ENCODE data around the gene YJEFN3. TPM values are rescaled to one million over a fixed set of nuclear protein-coding genes. Genes with fewer than 3 reads are reported as not detected.
A peak's percentile ranks its signal among the peaks of the same experiment; 100 is the strongest.

YJEFN3 gene, protein sequence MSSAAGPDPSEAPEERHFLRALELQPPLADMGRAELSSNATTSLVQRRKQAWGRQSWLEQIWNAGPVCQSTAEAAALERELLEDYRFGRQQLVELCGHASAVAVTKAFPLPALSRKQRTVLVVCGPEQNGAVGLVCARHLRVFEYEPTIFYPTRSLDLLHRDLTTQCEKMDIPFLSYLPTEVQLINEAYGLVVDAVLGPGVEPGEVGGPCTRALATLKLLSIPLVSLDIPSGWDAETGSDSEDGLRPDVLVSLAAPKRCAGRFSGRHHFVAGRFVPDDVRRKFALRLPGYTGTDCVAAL
- 1.0 and 1.9 TPM in 2 replicates for total RNA-seq (2014; rRNA removed; shearing (Covaris generic))

DNA sequence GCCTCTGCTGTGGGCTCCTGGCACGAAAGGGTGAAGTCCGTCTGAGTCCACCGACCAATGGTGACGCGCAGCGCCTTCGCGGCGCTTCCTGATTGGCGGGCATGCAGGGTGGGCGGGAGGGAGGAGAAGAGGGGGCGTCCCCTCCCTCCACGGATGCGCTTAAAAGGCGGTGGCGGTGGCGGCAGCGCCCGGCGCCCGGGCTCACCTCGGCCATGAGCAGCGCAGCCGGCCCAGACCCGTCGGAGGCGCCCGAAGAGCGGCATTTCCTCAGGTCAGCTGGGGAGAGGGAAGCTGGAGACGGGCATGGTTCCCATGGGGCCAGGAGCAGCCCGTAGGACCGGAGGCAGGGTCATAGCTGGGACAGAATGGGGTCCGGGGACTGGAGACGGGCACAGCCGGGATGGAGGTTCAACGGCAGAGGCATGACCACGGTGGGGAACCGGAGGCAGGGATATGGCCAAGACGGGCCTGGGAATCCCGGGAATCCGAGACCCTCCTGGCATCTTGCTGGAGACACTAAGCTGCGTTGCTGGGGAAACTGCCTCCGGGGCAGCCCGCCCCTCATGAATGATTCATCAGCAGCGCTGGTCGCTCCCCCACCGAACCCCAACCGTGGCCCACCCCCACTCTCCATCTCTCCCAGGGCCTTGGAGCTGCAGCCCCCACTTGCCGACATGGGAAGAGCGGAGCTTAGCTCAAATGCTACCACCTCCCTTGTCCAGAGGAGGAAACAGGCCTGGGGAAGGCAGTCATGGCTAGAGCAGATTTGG is at the start of gene YJEFN3:
YJEFN3 (plus strand) TSS at position 191 of the 770 bp plus-strand sequence; CDS start at position 213, 22 bp downstream.
- H3K27ac ChIP-seq: no peak within 1 kb of the TSS
- peaks cover 13% of the 10 kb centered on the region for H3K36me3 ChIP-seq
- no peak for DNase-seq
- H3K4me3 ChIP-seq: no peak within 1 kb of the TSS
- no peaks in the 10 kb centered on the region for H3K27me3 ChIP-seq
- H3K9me3 ChIP-seq (replicated peaks): no peaks in the 10 kb centered on the region
- H3K4me1 ChIP-seq: no peaks in the 10 kb centered on the region

DNA sequence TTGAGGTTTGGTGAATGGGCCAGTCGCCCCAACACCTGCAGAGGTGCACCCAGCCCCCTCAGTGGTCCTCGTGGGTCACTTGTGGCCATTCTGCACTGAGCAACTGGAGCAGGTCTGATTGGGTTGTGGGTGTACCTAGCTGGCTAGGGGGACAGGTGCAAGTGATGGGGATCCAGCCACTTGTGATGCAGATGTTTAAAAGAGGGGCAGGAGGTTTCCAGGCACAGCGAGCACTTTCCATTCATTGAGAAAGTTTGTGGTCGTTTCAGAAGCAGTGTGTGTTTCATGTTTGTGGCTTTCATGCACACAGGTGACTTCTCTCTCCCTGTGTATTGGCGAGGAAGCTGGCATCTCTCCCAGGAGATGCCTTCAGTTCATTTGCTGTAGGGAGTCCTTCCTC is 48.0 kb upstream of the YJEFN3 start:
- Histone ChIP-seq H3K4me1 (peaks cover 23% of the 10 kb centered on the region), H3K27me3 (no peaks in the 10 kb centered on the region)

DNA sequence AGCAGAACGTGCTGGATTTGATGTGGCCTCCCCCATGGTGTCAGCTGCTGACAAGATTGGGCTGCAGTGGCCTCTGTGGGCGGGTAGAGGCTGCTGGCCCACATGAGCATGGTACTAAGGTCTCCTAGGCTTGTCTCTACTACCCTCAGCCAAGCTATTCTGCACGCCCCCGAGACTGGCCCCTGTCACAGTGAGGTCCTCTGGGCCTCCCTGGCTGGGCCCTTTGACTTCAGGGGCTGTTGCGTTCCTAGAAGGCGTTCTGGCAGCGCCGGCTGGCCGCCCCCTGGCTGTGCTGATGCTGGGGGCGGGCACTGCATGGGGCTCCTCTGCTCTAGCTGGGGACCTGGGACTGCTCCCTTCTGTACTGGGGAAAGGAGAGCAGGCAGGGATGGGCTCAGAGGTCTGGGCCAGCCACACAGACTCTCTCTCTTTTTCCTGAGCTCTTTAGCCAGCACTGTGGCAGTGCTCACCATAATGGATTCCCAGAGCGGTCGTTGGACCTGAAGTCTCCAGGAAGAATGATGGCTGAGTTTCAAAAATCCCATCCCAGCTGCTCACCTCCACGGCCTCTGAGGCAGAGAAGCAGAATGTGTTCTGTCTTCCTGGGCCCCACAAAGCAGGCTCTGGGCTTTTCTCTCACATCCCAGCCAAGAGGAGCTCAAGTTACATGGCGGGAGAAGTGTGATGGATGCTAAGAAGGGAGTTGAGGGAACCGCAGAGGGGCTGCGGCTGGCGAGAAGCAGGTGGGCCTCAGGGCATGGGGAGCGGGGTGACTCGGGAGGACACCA is 45.7 kb upstream of the YJEFN3 start:
- Histone ChIP-seq H3K27ac (no peak overlapping the region), H3K36me3 (peaks cover 17% of the 10 kb centered on the region), H3K9me3 (replicated peaks) (no peaks in the 10 kb centered on the region), H3K4me3 (no peak overlapping the region), H3K27me3 (no peaks in the 10 kb centered on the region), H3K4me1 (peaks cover 15% of the 10 kb centered on the region; the same call in 1 of the 2 replicates)
- DNase-seq: peak in 1 of 2 experiments; percentile 51

More for the DNA sequence above, 48.0 kb upstream of the YJEFN3 start:
- H3K36me3 ChIP-seq: peaks cover 11% of the 10 kb centered on the region
- no peak overlapping the region for H3K27ac ChIP-seq
- no peak for DNase-seq
- no peaks in the 10 kb centered on the region for H3K9me3 ChIP-seq (replicated peaks)
- no peak overlapping the region for H3K4me3 ChIP-seq

GRCh38 chr19:19485161-19485997 is 43.3 kb upstream of the YJEFN3 start:
- peak; percentile 48 for DNase-seq
- Histone ChIP-seq H3K4me3 (no peak overlapping the region), H3K4me1 (peaks cover 28% of the 10 kb centered on the region; the same call in 1 of the 2 replicates), H3K36me3 (peaks cover 12% of the 10 kb centered on the region; the same call in 1 of the 2 replicates), H3K27me3 (no peaks in the 10 kb centered on the region), H3K9me3 (replicated peaks) (no peaks in the 10 kb centered on the region), H3K27ac (no peak overlapping the region)

GRCh38 chr19:19485998-19486290 is 42.8 kb upstream of the YJEFN3 start:
- H3K4me1 ChIP-seq: peaks cover 28% of the 10 kb centered on the region; the same call in 1 of the 2 replicates
- H3K4me3 ChIP-seq: no peak overlapping the region
- DNase-seq: no peak
- H3K27me3 ChIP-seq: no peaks in the 10 kb centered on the region
- peaks cover 15% of the 10 kb centered on the region for H3K36me3 ChIP-seq
- no peaks in the 10 kb centered on the region for H3K9me3 ChIP-seq (replicated peaks)
- no peak overlapping the region for H3K27ac ChIP-seq

GRCh38 chr19:19486343-19487076 is 42.2 kb upstream of the YJEFN3 start:
- Histone ChIP-seq H3K4me3 (no peak overlapping the region), H3K27me3 (no peaks in the 10 kb centered on the region), H3K9me3 (replicated peaks) (no peaks in the 10 kb centered on the region), H3K27ac (no peak overlapping the region), H3K4me1 (peaks cover 28% of the 10 kb centered on the region; the same call in 1 of the 2 replicates), H3K36me3 (peaks cover 18% of the 10 kb centered on the region)
- no peak for DNase-seq

DNA sequence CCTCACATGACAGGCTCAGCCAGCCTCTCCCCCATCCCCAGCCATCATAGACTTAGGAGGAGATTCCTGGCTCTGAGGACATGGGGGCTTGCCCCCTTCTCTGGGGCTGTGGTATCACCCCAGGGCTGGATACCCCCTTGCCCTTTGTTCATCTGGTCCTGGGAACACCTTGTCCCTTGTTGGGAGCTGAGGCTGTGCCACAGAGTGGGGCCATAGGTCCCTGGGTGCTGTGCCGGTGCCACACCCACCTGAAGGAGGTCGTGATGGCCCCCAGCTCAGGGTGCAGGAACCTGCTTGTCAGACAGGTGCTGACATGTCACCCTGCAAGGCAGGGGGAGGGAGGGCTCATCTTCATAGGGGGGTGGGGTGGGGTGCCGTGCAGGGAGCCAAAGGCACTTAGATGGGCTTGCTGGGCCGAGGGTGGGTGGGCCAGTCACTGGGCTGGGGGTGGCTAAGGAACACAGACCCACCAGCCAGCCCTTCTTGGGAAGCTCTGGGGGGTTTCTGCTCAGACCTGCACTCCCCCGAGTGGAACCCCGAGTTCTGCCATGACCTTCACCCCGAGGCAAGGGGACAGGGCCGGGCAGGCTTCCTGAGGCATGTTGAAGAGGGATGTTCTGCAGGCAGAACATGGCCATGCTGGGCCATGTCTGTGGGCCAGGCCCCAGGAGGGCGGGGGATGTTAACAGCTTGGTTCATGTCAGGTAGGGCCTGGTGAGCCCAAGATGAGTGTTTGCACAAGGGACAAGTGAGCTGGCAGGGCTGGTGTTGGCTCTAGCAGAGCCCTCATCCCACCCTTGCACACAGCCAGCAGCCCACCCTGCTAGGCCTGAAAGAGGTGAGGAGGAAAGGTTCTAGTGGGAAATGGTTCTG is 41.4 kb upstream of the YJEFN3 start:
- Histone ChIP-seq H3K27ac (no peak overlapping the region), H3K4me3 (no peak overlapping the region), H3K9me3 (replicated peaks) (no peaks in the 10 kb centered on the region), H3K36me3 (peaks cover 22% of the 10 kb centered on the region), H3K27me3 (no peaks in the 10 kb centered on the region), H3K4me1 (peaks cover 28% of the 10 kb centered on the region; the same call in 1 of the 2 replicates)
- no peak for DNase-seq

- no peaks in the 10 kb centered on the region for H3K9me3 ChIP-seq (replicated peaks)
- peaks cover 28% of the 10 kb centered on the region; the same call in 1 of the 2 replicates for H3K4me1 ChIP-seq
- H3K27ac ChIP-seq: no peak overlapping the region
- no peaks in the 10 kb centered on the region for H3K27me3 ChIP-seq
- no peak overlapping the region for H3K4me3 ChIP-seq
- peaks cover 24% of the 10 kb centered on the region for H3K36me3 ChIP-seq
- DNase-seq: no peak
These were observed 40.5 kb upstream of the YJEFN3 start for GRCh38 chr19:19487950-19488874.

GRCh38 chr19:19488875-19489690 is 39.6 kb upstream of the YJEFN3 start:
- no peak overlapping the region for H3K4me3 ChIP-seq
- peaks cover 23% of the 10 kb centered on the region for H3K36me3 ChIP-seq
- peaks cover 30% of the 10 kb centered on the region; the same call in 1 of the 2 replicates for H3K4me1 ChIP-seq
- no peak overlapping the region for H3K27ac ChIP-seq
- no peaks in the 10 kb centered on the region for H3K27me3 ChIP-seq
- peak; percentile 28 to 47 for DNase-seq
- H3K9me3 ChIP-seq (replicated peaks): no peaks in the 10 kb centered on the region

GRCh38 chr19:19489804-19490204 is 38.9 kb upstream of the YJEFN3 start:
- Histone ChIP-seq H3K36me3 (peaks cover 30% of the 10 kb centered on the region), H3K27me3 (no peaks in the 10 kb centered on the region), H3K9me3 (replicated peaks) (no peaks in the 10 kb centered on the region), H3K4me1 (peaks cover 28% of the 10 kb centered on the region; the same call in 1 of the 2 replicates), H3K4me3 (no peak overlapping the region), H3K27ac (no peak overlapping the region)
- no peak for DNase-seq

DNA sequence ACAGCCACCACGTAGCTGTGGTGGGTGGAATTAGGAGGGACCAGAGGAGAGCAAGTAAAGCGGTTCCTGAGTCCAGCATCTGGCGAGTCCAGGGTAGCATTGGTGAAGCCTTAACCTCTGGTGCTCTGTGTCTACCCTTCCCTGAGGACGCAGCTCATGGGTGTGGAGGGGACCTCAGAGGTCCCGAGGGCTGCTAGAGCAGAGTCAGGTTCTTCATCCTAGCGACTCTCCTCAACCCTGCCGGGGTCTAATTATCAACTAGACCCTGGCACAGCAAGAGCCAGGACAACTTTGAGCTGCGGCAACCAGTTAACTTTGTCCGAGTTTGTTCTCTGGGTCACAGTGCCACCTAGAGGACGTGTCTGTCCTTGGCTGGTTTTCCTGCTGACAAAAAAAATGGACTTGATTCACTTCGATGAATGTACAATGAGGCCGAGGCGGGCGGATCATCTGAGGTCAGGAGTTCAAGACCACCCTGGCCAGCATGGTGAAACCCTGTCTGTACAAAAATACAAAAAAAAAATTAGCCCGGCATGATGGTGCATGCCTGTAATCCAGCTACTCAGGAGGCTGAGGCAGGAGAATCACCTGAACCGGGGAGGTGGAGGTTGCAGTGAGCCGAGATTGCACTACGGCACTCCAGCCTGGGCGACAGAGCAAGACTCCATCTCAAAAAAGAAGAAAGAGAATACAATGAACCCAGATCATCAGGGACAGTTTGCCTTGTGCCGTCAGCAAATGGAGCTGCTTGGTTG is 38.3 kb upstream of the YJEFN3 start:
- Histone ChIP-seq H3K36me3 (peaks cover 34% of the 10 kb centered on the region), H3K4me1 (peaks cover 23% of the 10 kb centered on the region; the same call in 1 of the 2 replicates), H3K4me3 (no peak overlapping the region), H3K9me3 (replicated peaks) (no peaks in the 10 kb centered on the region), H3K27me3 (no peaks in the 10 kb centered on the region), H3K27ac (no peak overlapping the region)
- peak; percentile 75 to 88 for DNase-seq
